GM19324 (cell line): ENCODE data around the gene DPP10.
"Not testable (repeated sequence)": the region's sequence is repeated elsewhere in the genome, so short reads cannot be mapped to it uniquely, and the experiment has no call there.

Experiments
- ATAC-seq: cut with Tn5 transposase; IDR thresholded peaks from one replicate; pipeline ENCODE4 v1.9.1; 2021; ENCODE audit warnings: mild to moderate bottlenecking, moderate library complexity; ENCODE audit not compliant: unreplicated experiment, low FRiP score

Gene DPP10

GRCh38 chr2:114442510-114442909 is at the start of gene DPP10:
Gene DPP10 (plus strand): TSS chr2:114442641.
- ATAC-seq: no peak

GRCh38 chr2:114400890-114401289 is 41.6 kb upstream of the DPP10 start:
- ATAC-seq: no peak

- no peak for ATAC-seq
These were observed 37.0 kb upstream of the DPP10 start for GRCh38 chr2:114405247-114406116.

- no peak for ATAC-seq
These were observed 36.1 kb upstream of the DPP10 start for GRCh38 chr2:114406347-114406746.

GRCh38 chr2:114407353-114407752 is 35.1 kb upstream of the DPP10 start:
- ATAC-seq: not testable (repeated sequence)

GRCh38 chr2:114421781-114422180 is 20.7 kb upstream of the DPP10 start:
- ATAC-seq: no peak

GRCh38 chr2:114424699-114425098 is 17.7 kb upstream of the DPP10 start:
- no peak for ATAC-seq

GRCh38 chr2:114426756-114427155 is 15.7 kb upstream of the DPP10 start:
- no peak for ATAC-seq

- no peak for ATAC-seq
These were observed 6.1 kb upstream of the DPP10 start for GRCh38 chr2:114436329-114436728.

GRCh38 chr2:114446571-114446970 is 4.1 kb downstream of the DPP10 start:
- ATAC-seq: no peak

- no peak for ATAC-seq
These were observed 8.2 kb downstream of the DPP10 start for GRCh38 chr2:114450639-114451038.

- ATAC-seq: no peak
These were observed 14.1 kb downstream of the DPP10 start for GRCh38 chr2:114456566-114456965.

GRCh38 chr2:114457956-114458355 is 15.5 kb downstream of the DPP10 start:
- ATAC-seq: no peak

GRCh38 chr2:114461116-114461515 is 18.7 kb downstream of the DPP10 start:
- no peak for ATAC-seq

- no peak for ATAC-seq
These were observed 22.7 kb downstream of the DPP10 start for GRCh38 chr2:114464961-114465706.

GRCh38 chr2:114468343-114468742 is 25.9 kb downstream of the DPP10 start:
- ATAC-seq: no peak

GRCh38 chr2:114472246-114472645 is 29.8 kb downstream of the DPP10 start:
- ATAC-seq: no peak

GRCh38 chr2:114472726-114473125 is 30.3 kb downstream of the DPP10 start:
- ATAC-seq: no peak

GRCh38 chr2:114488841-114489530 is 46.5 kb downstream of the DPP10 start:
- ATAC-seq: no peak

- no peak for ATAC-seq
These were observed 52.6 kb downstream of the DPP10 start for GRCh38 chr2:114495046-114495445.

- no peak for ATAC-seq
These were observed 54.5 kb downstream of the DPP10 start for GRCh38 chr2:114496959-114497358.
